Mucosa of rectum (tissue), 2 donors: ENCODE measurements around the gene AIG1.
"Not testable (repeated sequence)": the region's sequence is repeated elsewhere in the genome, so short reads cannot be mapped to it uniquely, and the experiment has no call there.

ENCODE experiments used
- H3K27ac ChIP-seq, 2 donors: one replicate each; pipeline ENCODE4 v1.7.0; 2013; ENCODE audit warnings: inconsistent platforms in 2 of 2, low read depth in 2 of 2, low read length in 2 of 2
- H3K27me3 ChIP-seq, 2 donors: one replicate each; pipeline ENCODE4 v1.7.0; 2013; ENCODE audit warnings: low read length in 2 of 2; ENCODE audit not compliant: control insufficient read depth in 2 of 2, insufficient read depth in 2 of 2
- H3K36me3 ChIP-seq, 2 donors: one replicate each; pipeline ENCODE4 v1.7.0; 2013; ENCODE audit warnings: low read length in 2 of 2; ENCODE audit not compliant: control insufficient read depth in 2 of 2, insufficient read depth in 2 of 2
- H3K4me1 ChIP-seq, 2 donors: one replicate each; pipeline ENCODE4 v1.7.0; 2013; ENCODE audit warnings: low read length in 2 of 2, mild to moderate bottlenecking in 1 of 2; ENCODE audit not compliant: control insufficient read depth in 2 of 2, insufficient read depth in 2 of 2
- H3K4me3 ChIP-seq, 2 donors: one replicate each; pipeline ENCODE4 v1.7.0; 2013; ENCODE audit warnings: low read length in 2 of 2
- H3K9ac ChIP-seq, 2 donors: one replicate each; pipeline ENCODE4 v1.7.0; 2013; ENCODE audit warnings: low read length in 2 of 2, low read depth in 1 of 2, mild to moderate bottlenecking in 1 of 2
- H3K9me3 ChIP-seq, 2 donors: one replicate each; pipeline ENCODE4 v1.7.0; 2013; ENCODE audit warnings: low read length in 2 of 2; ENCODE audit not compliant: control insufficient read depth in 2 of 2
- donor health status: healthy.
- donor health status: Normal muscosa, but diverticular disease.

AIG1 gene

GRCh38 chr6:143158113-143158581, 97.5 kb downstream of the AIG1 start:
- peaks cover 0 to 5% of the 10 kb centered on the region in 2 donors for H3K4me1 ChIP-seq
- H3K4me3 ChIP-seq, result no peak overlapping the region
- H3K27ac ChIP-seq, result no peak overlapping the region
- H3K9me3 ChIP-seq, result no peaks in the 10 kb centered on the region
- H3K9ac ChIP-seq, result no peak overlapping the region
- no peaks in the 10 kb centered on the region for H3K36me3 ChIP-seq
- no peaks in the 10 kb centered on the region for H3K27me3 ChIP-seq

- Histone ChIP-seq H3K36me3 (no peaks in the 10 kb centered on the region), H3K27ac (no peak overlapping the region), H3K4me3 (no peak overlapping the region), H3K4me1 (peaks cover 0 to 5% of the 10 kb centered on the region in 2 donors), H3K27me3 (no peaks in the 10 kb centered on the region), H3K9ac (no peak overlapping the region), H3K9me3 (no peaks in the 10 kb centered on the region)
Measured at GRCh38 chr6:143159001-143159400, 98.3 kb downstream of the AIG1 start.

- H3K27me3 ChIP-seq, result no peaks in the 10 kb centered on the region
- no peaks in the 10 kb centered on the region for H3K9me3 ChIP-seq
- no peaks in the 10 kb centered on the region for H3K36me3 ChIP-seq
- peaks cover 0 to 5% of the 10 kb centered on the region in 2 donors for H3K4me1 ChIP-seq
- no peak overlapping the region for H3K9ac ChIP-seq
- no peak overlapping the region for H3K4me3 ChIP-seq
- no peak overlapping the region for H3K27ac ChIP-seq
Measured at GRCh38 chr6:143160015-143160414, 99.3 kb downstream of the AIG1 start.

- H3K27ac ChIP-seq, result no peak overlapping the region
Measured at GRCh38 chr6:143160439-143161220, 99.9 kb downstream of the AIG1 start.

DNA sequence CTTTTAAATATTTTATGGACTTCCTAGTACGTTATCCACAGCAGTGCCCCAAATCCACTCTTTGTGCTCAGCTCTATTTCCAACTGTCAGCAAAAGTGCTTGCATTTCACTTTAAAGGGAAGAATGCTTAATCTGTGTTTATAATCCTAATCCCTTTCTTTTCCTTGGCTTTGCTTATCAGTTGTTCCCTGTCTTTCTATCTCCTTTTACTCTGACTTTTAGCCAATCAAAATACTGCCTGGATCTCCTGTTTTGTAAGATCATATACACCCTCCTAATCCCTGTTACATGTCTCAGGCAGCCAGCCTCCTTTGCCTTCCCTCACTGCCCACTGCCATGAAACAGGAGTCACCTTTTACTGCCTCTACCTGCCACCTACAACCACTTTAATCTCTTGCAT, 102.9 kb downstream of the AIG1 start:
- no peak overlapping the region for H3K9ac ChIP-seq
- no peak overlapping the region for H3K4me3 ChIP-seq
- peaks cover 0 to 5% of the 10 kb centered on the region in 2 donors for H3K36me3 ChIP-seq
- H3K27ac ChIP-seq, result no peak overlapping the region
- no peaks in the 10 kb centered on the region for H3K9me3 ChIP-seq
- H3K4me1 ChIP-seq, result no peaks in the 10 kb centered on the region
- H3K27me3 ChIP-seq, result no peaks in the 10 kb centered on the region

More at GRCh38 chr6:143160439-143161220, 99.9 kb downstream of the AIG1 start:
- no peak overlapping the region for H3K4me3 ChIP-seq
- no peaks in the 10 kb centered on the region for H3K27me3 ChIP-seq
- H3K4me1 ChIP-seq, result peaks cover 0 to 5% of the 10 kb centered on the region in 2 donors
- no peak overlapping the region for H3K9ac ChIP-seq
- no peaks in the 10 kb centered on the region for H3K9me3 ChIP-seq
- peaks cover 0 to 2% of the 10 kb centered on the region in 2 donors for H3K36me3 ChIP-seq

DNA sequence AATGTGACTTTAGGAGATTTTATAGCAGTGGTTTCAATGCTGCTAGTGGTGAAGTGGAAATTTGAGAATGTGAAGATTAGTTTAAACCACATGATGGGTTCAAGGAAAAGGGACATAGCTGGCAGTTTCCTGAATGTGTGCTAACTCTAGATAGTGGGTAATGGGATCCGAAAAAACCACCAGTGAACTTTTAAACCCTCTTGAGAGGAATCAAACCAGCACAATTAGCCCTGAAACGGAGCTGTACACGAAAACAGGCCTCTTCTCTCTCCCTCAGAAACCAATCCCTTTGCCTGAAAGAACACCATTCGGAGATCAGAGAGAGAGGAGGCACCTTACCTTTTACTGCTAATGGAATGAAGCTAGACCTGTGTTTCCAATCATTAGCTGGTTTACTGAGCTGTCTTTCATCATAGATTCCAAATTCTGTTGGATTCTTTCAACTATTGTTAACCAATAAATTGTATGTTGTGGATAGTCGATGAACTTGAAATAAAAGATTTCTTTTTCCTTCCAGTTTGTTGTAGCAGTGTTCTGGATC, 103.9 kb downstream of the AIG1 start:
- Histone ChIP-seq H3K27ac (no peak overlapping the region), H3K36me3 (peaks cover 0 to 5% of the 10 kb centered on the region in 2 donors), H3K9ac (no peak overlapping the region), H3K4me3 (no peak overlapping the region), H3K27me3 (no peaks in the 10 kb centered on the region), H3K9me3 (no peaks in the 10 kb centered on the region), H3K4me1 (no peaks in the 10 kb centered on the region)

- H3K4me1 ChIP-seq, result no peaks in the 10 kb centered on the region
- no peak overlapping the region for H3K4me3 ChIP-seq
- peaks cover 0 to 5% of the 10 kb centered on the region in 2 donors for H3K36me3 ChIP-seq
- H3K27me3 ChIP-seq, result no peaks in the 10 kb centered on the region
- no peaks in the 10 kb centered on the region for H3K9me3 ChIP-seq
- H3K27ac ChIP-seq, result no peak overlapping the region
- H3K9ac ChIP-seq, result no peak overlapping the region
Measured at GRCh38 chr6:143165315-143165855, 104.7 kb downstream of the AIG1 start.

- no peaks in the 10 kb centered on the region for H3K9me3 ChIP-seq
Measured at GRCh38 chr6:143166247-143166695, 105.6 kb downstream of the AIG1 start.

DNA sequence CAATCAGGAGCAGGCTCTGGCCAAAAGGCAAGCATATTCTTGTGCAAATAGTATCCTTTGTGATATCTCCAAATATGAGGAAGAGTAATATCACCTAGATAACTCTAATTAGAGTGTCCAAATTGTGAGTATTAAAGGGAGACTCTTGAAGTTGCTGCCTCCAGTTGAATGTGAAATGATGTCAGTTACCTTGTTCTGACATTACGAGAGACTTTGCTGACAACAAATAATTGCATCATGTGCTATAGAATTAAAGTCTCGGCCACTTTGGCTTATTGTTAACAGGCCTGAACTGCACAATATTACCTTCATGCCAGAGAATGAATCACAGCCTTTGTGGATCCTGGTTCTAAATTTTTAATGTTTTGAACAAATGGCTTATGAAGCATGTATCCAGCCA, 106.5 kb downstream of the AIG1 start:
- no peak overlapping the region for H3K27ac ChIP-seq
- no peaks in the 10 kb centered on the region for H3K9me3 ChIP-seq
- no peak overlapping the region for H3K4me3 ChIP-seq
- H3K36me3 ChIP-seq, result peaks cover 0 to 5% of the 10 kb centered on the region in 2 donors
- H3K9ac ChIP-seq, result no peak overlapping the region
- H3K27me3 ChIP-seq, result no peaks in the 10 kb centered on the region
- no peaks in the 10 kb centered on the region for H3K4me1 ChIP-seq

More at GRCh38 chr6:143166247-143166695, 105.6 kb downstream of the AIG1 start:
- Histone ChIP-seq H3K27me3 (no peaks in the 10 kb centered on the region), H3K27ac (no peak overlapping the region), H3K36me3 (peaks cover 0 to 5% of the 10 kb centered on the region in 2 donors), H3K4me3 (no peak overlapping the region), H3K9ac (no peak overlapping the region), H3K4me1 (no peaks in the 10 kb centered on the region)

GRCh38 chr6:143168396-143168816, 107.7 kb downstream of the AIG1 start:
- H3K27me3 ChIP-seq, H3K36me3 ChIP-seq, H3K9me3 ChIP-seq, H3K4me3 ChIP-seq, H3K4me1 ChIP-seq, H3K27ac ChIP-seq, H3K9ac ChIP-seq: not testable (repeated sequence)
